Peyer's patch (tissue), 4 donors: ENCODE measurements around the gene KRTAP10-8. TPM values are rescaled to one million over a fixed set of nuclear protein-coding genes. Genes with fewer than 3 reads are reported as not detected.

Experiments
- DNase-seq, 3 donors: peaks; one replicate each; pipeline ENCODE4 v3.0.0-alpha.2; 2017 to 2019
- H3K27ac ChIP-seq, 4 donors: fragments of 200-600 bp; sonication (generic); one replicate each; pipeline ENCODE4 v1.5.1; 2016 to 2019
- H3K27me3 ChIP-seq, 2 donors: fragments of 200-600 bp; sonication (generic); one replicate each; pipeline ENCODE4 v1.5.1; 2019
- H3K36me3 ChIP-seq, 3 donors: fragments of 200-600 bp; sonication (generic); one replicate each; pipeline ENCODE4 v1.5.1; 2016 to 2019
- H3K4me1 ChIP-seq, 4 donors: fragments of 200-600 bp; sonication (generic); one replicate each; pipeline ENCODE4 v1.5.1; 2016 to 2019
- H3K4me3 ChIP-seq, 4 donors: fragments of 200-600 bp; sonication (generic); 1 replicate in 3 of 4; 2 replicates in 1 of 4; pipeline ENCODE4 v1.5.1; 2016 to 2019; ENCODE audit warnings: mild to moderate bottlenecking in 1 of 4
- H3K9me3 ChIP-seq, 4 donors: fragments of 200-600 bp; sonication (generic); one replicate each; pipeline ENCODE4 v1.5.1; 2016 to 2019; ENCODE audit warnings: mild to moderate bottlenecking in 1 of 4
- CTCF ChIP-seq, 6 experiments: fragments of 450-650 bp in 4 of 6; fragments of 200-600 bp in 2 of 6; sonication (generic) in 1 of 6; IDR thresholded peaks; one replicate each; pipeline ENCODE4 v1.5.1; 2017 to 2019; ENCODE audit warnings: antibody characterized with exemption in 6 of 6, mild to moderate bottlenecking in 3 of 6, moderate library complexity in 1 of 6
- POLR2A ChIP-seq, 2 donors: fragments of 450-650 bp; IDR thresholded peaks; one replicate each; pipeline ENCODE4 v1.5.1; 2017; ENCODE audit warnings: antibody characterized with exemption in 2 of 2, mild to moderate bottlenecking in 2 of 2, moderate library complexity in 2 of 2
- total RNA-seq, 4 donors: library from RNA; depleted of rRNA; stranded (reverse); fragments of >200 nt; gene quantifications; one replicate each; pipeline ENCODE4 v1.1.0, GENCODE V29; 2016

Gene KRTAP10-8
- total RNA-seq, 4 donors from 2014 or later = not detected

GRCh38 chr21:44653656-44654575 is 42.0 kb downstream of the KRTAP10-8 start:
- H3K27me3 ChIP-seq = no peaks in the 10 kb centered on the region
- no peaks in the 10 kb centered on the region for H3K9me3 ChIP-seq
- peak in 2 of 3 donors; percentile 39 to 69 for DNase-seq
- peak overlapping the region in 1 of 4 donors; percentile 46 for H3K27ac ChIP-seq
- no peak for TF ChIP-seq POLR2A (IDR thresholded peaks at IDR 0.05)
- TF ChIP-seq CTCF (IDR thresholded peaks at IDR 0.05) = no peak
- no peaks in the 10 kb centered on the region for H3K36me3 ChIP-seq
- no peak overlapping the region for H3K4me3 ChIP-seq
- no peaks in the 10 kb centered on the region for H3K4me1 ChIP-seq

- H3K27ac ChIP-seq = peak within 1 kb of the TSS in 1 of 4 donors; percentile 46
- TF ChIP-seq CTCF (IDR thresholded peaks at IDR 0.05) = no peak
- TF ChIP-seq POLR2A (IDR thresholded peaks at IDR 0.05) = no peak
Measured at GRCh38 chr21:44654576-44655175, 42.8 kb downstream of the KRTAP10-8 start, which contains the start of gene KRTAP12-4. Gene KRTAP12-4 (minus strand): TSS chr21:44654659. CDS start chr21:44654614, 45 bp downstream.

GRCh38 chr21:44656868-44657267 is 45.0 kb downstream of the KRTAP10-8 start:
- Histone ChIP-seq H3K27ac (peak overlapping the region; percentile 33 to 63 (median 58)), H3K4me3 (no peak overlapping the region), H3K9me3 (no peaks in the 10 kb centered on the region), H3K27me3 (no peaks in the 10 kb centered on the region), H3K4me1 (no peaks in the 10 kb centered on the region), H3K36me3 (no peaks in the 10 kb centered on the region)
- DNase-seq = no peak
- no peak for TF ChIP-seq CTCF (IDR thresholded peaks at IDR 0.05)
- TF ChIP-seq POLR2A (IDR thresholded peaks at IDR 0.05) = no peak

More at GRCh38 chr21:44654576-44655175, 42.8 kb downstream of the KRTAP10-8 start, which contains the start of gene KRTAP12-4:
- H3K27me3 ChIP-seq = no peaks in the 10 kb centered on the region
- H3K4me3 ChIP-seq = no peak within 1 kb of the TSS
- H3K4me1 ChIP-seq = no peaks in the 10 kb centered on the region
- no peaks in the 10 kb centered on the region for H3K9me3 ChIP-seq
- no peaks in the 10 kb centered on the region for H3K36me3 ChIP-seq
- no peak for DNase-seq

GRCh38 chr21:44657635-44658540 is 46.0 kb downstream of the KRTAP10-8 start, which contains the start of gene KRTAP12-3:
Gene KRTAP12-3 (plus strand): TSS chr21:44657932. CDS start chr21:44657980, 48 bp downstream.
- H3K27me3 ChIP-seq = no peaks in the 10 kb centered on the region
- H3K36me3 ChIP-seq = no peaks in the 10 kb centered on the region
- H3K4me1 ChIP-seq = no peaks in the 10 kb centered on the region
- DNase-seq = peak in 2 of 3 donors; percentile 26 to 61
- no peak for TF ChIP-seq POLR2A (IDR thresholded peaks at IDR 0.05)
- TF ChIP-seq CTCF (IDR thresholded peaks at IDR 0.05) = no peak
- peak within 1 kb of the TSS; percentile 33 to 82 (median 63) for H3K27ac ChIP-seq
- H3K4me3 ChIP-seq = no peak within 1 kb of the TSS
- H3K9me3 ChIP-seq = no peaks in the 10 kb centered on the region

- H3K36me3 ChIP-seq = no peaks in the 10 kb centered on the region
- TF ChIP-seq CTCF (IDR thresholded peaks at IDR 0.05) (no peak), POLR2A (IDR thresholded peaks at IDR 0.05) (no peak)
Measured at GRCh38 chr21:44658541-44658910, 46.6 kb downstream of the KRTAP10-8 start.

More at GRCh38 chr21:44658541-44658910, 46.6 kb downstream of the KRTAP10-8 start:
- no peak for DNase-seq
- Histone ChIP-seq H3K27ac (peak overlapping the region; percentile 25 to 82 (median 63)), H3K27me3 (no peaks in the 10 kb centered on the region), H3K9me3 (no peaks in the 10 kb centered on the region), H3K4me1 (no peaks in the 10 kb centered on the region), H3K4me3 (no peak overlapping the region)
